EH (cell line): ENCODE data around the gene EVI2A.
"Not testable (repeated sequence)": the region's sequence is repeated elsewhere in the genome, so short reads cannot be mapped to it uniquely, and the experiment has no call there.

Source experiments
- DNase-seq: peaks from one replicate; pipeline ENCODE4 v3.0.0-alpha.2; 2015; ENCODE audit warnings: low read depth

EVI2A gene, protein sequence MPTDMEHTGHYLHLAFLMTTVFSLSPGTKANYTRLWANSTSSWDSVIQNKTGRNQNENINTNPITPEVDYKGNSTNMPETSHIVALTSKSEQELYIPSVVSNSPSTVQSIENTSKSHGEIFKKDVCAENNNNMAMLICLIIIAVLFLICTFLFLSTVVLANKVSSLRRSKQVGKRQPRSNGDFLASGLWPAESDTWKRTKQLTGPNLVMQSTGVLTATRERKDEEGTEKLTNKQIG

DNA sequence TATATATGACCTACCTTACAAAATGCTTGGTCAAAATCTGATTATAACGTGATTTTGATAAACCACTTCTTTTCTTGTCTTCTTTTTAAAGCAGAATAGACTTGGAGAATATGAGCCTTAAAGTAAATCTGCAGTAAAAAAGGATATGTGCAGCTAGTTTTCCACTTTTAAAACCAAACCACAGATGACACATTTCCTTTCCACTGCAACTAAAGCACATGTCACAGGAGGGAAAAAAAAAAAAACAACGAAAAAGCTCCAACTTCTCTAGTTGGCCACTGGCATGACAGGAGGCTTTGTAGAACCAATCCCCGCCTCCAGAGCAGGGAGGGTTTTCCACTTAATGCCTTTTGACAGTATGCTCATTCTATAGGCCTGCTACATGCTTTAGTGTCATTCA is at the start of gene EVI2A:
Gene EVI2A (minus strand): TSS at position 142 of the 400 bp plus-strand sequence. CDS start 2,609 bp downstream, outside the sequence.
- peak; percentile 86 for DNase-seq

DNA sequence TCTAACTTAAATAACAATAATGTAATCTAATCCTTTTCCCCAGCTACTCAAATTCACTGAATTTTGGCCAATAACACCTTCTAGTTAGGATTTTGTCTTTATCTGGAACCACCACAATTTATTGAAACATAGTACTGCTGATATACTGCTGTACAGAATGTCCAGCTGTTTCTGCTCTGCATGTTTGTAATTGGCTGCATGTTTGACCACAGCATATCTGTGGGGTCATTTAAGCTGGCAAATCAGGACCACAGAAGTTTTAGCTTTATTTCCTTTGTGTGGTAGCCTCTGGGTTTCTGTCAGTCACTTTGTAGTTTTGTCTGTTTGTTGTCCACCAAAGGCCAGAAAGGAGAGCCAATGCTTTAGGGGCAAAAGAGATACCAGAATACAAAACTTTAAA is 47.8 kb upstream of the EVI2A start:
- peak; percentile 20 for DNase-seq

DNA sequence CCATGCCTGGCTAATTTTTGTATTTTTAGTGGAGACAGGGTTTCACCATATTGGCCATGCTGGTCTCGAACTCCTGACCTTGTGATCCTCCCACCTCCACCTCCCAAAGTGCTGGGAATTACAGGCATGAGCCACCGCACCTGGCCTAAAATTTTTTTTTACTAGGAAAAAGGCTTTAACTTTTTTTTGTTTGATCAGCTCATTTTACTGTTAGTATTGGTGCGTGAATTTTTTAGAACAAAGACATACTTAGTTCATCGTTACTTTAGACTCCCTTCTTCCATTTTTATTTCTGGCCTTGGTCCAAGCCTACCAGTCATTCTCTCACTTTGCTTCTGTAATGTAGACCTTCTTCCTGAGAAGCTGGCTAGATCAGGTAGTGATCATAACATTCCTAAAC is 44.7 kb upstream of the EVI2A start:
- DNase-seq: no peak

DNA sequence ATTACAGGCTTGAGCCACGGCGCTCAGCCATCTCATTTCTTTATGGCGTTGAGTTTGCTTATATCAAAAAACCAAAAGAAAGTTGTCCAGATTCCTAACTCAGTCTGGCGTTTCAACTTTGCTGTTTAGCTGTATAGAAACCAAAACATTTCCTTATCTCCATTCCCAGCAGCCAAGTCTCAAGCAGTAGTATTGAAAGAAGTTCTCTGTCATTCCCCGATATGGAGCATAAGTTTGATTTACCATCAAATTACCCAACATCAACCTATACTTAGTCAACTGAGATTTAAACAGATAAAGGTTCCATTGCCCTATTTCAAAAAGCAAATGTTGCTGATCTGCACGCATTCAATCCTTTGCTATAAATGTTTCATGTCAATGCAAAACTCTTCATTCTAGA is 42.6 kb upstream of the EVI2A start:
- no peak for DNase-seq

DNA sequence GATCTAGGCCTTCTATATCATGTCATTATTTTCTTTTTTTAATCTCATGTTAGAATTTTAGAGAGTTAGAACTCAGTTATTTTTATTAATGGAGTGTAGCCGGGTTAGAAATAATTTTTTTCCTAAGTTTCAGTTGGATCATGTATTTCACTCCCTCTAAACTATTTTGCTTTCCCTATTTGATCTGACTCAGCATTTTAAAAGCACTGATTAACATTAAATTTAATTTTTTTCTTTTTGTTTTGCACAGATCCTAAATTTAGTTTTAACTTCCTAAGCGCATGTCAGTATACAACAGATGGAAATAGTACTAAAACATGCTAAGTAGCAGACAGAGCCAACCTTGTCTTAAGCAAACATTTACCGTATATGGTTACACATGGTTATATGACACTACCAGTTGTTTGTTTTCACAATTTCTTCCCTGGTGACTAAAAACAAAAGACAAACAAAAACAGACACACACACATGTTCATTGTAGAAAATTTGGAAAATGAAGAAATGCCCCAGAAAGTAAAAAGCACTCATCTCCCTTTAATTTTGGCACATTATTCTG is 36.5 kb upstream of the EVI2A start:
- DNase-seq: no peak

DNA sequence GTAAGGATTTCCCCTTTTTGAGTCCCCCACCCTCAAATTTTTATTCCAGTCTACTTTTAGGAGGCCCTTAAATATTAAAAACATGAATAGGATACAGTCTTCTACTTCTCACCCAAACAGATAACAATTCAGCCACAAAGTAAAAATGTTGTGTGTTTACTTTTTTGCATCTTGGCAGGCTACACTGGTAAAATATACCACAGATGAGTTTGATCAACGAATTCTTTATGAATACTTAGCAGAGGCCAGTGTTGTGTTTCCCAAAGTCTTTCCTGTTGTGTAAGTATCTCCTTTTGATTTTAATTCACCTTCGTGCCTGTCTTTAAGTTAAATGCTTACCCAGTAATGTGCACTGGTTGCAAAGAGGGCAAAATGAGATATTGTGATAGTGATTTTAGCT is 35.7 kb upstream of the EVI2A start:
- no peak for DNase-seq

DNA sequence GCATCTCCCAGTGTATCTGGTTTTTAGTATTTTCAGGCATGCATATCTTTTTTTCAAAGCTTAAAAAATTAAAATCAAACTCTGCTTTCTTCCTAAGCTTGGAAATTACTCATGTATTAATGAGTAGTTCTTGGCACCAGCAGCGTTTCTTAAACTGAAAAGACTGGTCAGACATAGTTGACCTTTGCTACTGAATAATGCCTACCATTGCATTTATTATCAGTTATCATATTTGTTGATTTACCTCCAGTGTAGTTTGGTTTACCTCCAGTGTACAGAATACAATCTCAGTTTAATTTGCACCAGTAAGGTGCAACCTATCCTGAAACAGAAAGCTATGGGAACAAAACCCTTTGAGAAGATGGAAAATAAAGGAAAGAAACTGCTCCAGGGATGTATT is 34.5 kb upstream of the EVI2A start:
- DNase-seq: no peak

DNA sequence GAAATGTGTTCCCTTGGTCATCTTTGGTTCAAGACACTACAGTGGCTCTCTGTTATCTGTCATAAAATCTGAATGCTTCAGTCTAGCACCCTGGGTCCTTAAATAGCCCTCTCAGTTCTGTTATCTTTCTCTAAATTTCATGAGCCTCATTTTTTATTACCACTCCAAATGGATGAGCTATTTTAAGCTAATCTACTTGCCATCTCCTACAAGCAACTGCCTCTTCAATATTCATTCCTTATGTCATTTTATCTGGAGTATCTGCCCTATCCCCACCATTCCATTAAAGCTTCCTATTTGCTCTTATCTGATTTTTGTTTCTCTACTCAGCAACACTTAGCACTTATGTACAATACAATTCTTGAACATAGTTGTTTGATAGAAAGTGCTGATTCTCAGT is 28.0 kb upstream of the EVI2A start:
- peak; percentile 50 for DNase-seq

DNA sequence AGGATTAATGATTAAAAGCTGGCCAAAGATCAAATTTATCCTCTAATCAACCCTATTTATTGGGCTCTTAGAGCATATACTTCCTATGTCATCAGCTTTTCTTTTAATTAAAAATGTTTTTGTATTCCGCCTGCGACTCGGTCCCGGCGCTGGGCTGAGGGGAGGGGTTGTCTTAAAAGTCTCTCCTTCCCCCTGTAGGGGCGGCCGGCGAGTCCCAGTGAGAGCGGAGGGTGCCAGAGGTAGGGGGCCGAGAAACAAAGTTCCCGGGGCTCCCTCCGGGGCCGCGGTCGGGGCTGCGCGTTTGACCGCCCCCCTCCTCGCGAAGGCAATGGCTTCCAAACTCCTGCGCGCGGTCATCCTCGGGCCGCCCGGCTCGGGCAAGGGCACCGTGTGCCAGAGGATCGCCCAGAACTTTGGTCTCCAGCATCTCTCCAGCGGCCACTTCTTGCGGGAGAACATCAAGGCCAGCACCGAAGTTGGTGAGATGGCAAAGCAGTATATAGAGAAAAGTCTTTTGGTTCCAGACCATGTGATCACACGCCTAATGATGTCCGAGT is 23.8 kb upstream of the EVI2A start:
- DNase-seq: not testable (repeated sequence)

DNA sequence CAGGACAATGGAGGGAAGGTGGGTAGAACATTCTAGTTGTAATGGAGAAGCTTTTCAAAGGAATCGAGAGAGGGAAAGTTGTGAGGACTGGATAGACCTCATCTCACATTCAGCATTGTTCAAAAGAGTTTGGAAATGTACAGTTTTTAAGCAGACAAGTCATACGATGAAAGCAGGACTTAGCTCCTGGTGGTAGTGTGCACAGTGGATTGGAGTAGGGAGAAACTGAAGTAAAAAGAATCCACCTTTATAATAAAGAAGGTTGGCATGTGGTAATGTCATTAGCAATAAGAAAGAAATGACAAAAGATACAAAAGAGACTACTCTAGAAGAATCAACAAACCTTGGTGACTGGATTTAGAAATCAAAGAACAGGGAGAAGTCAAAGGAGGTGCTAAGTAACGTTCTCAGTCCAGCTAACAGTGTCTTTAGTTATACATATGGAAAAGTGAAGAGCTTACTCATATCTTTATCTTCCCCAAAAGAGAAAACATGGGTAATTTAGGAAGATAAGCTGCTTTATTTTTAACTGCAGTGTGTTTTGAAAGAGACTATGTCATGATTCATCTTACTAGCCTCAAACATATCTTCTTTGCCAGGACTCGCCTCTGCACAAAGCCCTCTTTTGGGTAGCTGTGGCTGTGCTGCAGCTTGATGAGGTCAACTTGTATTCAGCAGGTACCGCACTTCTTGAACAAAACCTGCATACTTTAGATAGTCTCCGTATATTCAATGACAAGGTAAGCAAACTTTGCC is 18.7 kb upstream of the EVI2A start:
- peak; percentile 84 for DNase-seq

DNA sequence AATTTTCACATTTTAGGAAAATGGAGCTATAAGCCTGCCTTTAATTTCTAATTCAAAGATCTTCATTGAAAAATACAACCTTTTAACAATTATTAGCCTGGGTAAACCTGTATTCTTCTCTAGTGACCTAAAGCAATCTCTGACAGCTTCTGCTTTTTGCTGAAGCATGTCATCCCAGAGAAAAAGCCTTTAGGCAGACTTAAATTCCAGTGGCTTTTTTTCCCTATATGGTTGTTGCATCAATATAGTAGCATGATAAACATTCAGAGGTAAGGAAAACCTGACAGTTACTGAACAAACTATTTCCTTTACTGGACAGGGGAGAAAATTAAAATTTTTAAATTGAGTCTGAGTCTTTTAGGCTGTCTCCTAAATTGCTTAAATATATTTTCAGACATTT is 7.8 kb upstream of the EVI2A start:
- DNase-seq: peak; percentile 50

DNA sequence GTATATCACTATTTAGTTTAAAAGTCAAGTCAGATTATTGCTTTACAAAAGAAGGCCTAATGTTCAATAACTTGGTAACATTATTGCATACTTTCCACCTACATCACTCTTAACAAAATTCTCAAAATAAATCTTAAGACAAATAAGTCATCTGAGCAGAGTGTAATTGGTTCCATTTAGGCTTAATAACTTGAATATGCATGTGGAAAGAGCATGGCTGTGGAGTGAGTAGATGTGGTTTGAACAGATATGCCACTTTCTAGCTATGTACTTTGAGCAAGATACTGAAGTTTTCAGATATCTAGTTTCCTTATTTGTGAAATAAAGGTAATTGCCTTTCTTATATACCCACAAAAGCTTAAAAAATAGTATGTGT is 6.7 kb upstream of the EVI2A start:
- peak; percentile 69 for DNase-seq

DNA sequence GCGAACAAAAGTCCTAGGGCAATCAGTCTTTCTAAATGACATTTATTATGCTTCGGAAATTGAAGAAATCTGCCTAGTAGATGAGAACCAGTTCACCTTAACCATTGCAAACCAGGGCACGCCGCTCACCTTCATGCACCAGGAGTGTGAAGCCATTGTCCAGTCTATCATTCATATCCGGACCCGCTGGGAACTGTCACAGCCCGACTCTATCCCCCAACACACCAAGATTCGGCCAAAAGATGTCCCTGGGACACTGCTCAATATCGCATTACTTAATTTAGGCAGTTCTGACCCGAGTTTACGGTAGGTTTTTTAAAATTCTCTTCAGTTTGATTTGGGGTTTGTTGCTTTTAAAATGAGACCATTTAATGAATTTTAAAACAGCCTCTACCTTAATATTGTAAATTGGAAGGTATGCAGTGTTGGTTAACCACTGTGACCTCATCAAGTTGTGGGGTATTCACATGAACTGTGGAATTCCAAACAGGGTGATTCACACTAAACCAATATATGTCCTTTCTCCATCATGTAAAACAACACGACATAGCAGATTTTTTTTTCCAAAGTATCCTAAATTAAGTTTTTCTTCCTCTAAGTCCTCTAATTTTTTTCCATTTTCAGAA is 6.2 kb upstream of the EVI2A start:
- peak; percentile 90 for DNase-seq

DNA sequence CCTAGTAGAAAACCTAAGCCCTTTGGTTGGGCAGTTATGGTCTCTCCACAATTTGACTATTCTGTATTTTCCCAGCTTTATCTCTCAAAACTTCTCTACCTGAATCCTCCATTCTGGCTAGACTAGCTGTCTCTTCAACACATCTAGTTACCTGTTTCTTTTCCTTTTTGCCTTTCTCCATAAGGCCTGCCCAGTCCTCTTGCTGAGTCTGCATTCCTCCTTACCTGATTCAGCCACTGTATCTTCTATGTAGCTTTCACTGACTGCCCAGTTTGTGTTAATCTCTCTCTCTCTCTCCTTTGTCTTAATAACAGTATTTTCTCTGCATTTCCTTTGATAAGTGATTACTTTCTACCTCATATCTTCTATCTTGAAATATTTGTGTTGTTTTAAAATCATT is 2.1 kb upstream of the EVI2A start:
- DNase-seq: no peak

DNA sequence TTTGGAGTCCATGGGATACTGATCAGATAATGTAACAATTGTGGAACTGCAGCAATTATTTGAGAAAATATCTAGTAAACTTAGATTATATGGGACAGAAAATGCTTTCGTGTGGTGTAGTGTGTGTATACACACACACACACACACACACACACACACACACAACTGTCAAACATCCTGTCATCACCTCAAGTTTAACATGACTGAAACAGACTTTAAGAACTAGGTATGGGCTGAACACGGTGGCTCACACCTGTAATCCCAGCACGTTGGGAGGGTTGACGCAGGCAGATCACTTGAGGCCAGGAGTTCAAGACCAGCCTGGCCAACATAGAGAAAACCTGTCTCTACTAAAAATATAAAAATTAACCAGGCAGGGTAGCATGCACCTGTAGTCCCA is 544 bp upstream of the EVI2A start:
- no peak for DNase-seq

DNA sequence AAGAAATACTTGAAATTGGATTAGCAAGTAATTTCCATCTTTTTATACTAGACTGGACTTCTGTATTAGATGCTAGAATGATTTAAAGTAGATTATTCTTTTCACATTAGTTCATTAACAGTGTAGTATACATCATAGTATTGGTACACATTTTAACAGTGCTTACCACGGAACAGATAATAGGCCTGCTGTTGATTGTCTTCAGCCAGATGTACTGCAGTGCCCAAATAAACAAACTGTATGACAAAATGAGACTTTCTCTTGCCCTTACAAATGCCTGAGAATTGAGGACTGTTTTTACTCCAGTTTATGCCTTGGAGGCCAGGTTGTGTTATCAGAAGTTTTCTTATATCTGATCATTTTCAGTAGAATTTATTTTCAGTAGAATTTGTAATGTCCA is 631 bp downstream of the EVI2A start:
- peak; percentile 24 for DNase-seq

DNA sequence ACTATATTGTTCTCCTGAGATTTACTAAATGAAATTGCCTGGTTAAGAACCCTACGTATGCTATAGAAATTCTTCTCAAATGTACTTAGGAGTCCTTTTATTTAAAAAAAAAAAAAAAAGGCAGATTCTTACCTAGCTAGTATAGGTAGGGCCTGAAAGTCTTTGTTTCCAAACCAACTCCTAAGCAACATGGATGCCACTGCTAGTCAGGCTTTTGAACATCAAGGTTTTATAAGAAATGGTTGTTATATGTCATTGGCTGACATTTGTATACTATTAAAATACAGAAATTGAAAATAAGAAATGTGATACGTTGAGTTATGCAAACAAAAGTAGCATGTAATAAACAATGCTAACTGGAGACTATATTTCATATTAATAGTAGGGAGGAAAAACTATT is 1.2 kb downstream of the EVI2A start:
- DNase-seq: no peak

DNA sequence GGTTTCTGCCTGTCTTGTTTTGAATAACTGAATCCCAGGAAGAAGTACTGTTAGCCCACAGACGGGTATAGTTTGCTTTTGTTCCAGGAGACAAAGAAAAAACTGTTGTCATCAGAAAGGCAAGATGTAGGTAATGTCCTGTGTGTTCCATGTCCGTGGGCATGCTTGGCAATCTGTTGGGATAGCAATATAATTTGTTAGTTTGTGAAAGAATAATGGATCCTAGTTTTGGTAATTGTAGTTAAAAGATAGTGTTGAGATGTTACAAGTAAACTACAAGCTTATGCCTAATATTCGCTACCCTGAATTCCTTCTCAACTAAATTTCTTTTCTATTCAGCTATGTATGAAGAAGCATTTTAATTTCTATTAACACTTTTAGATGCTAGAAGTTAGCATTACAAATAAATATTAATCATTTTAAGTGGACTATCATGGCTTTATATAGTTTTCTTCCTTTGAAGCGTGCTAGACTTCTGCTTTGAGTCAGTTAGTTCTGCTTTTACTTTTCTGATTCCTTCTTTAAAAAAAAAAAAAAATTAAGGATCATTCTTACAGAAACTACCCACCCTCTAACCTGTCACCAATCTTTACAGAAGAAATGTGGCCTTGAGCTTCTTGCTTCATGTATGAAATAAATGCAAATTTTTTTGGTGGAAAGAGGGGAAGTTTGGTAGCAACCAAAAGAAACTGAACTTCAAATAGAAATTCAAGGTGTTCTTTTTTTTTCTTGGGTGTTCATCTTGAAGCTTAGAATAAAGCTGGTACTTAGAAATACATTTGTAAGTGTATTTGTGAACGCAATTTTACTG is 2.4 kb downstream of the EVI2A start:
- DNase-seq: no peak

DNA sequence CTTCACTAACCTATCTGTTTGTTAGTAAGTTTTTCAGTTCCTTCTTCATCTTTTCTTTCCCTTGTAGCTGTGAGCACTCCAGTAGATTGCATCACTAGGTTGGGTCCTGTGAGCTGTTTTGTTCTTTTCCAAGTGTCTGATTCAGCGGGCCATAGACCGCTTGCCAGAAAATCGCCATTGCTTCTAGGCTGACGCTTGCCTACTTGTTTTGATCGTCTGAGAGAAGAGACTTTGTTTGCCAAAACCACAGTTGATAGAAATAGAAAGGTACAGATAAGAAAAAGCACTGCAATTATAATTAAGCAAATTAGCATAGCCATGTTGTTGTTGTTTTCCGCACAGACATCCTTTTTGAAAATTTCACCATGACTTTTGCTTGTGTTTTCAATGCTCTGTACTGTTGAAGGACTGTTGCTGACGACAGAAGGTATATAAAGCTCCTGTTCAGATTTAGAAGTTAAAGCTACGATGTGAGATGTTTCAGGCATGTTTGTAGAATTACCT is 3.1 kb downstream of the EVI2A start:
- no peak for DNase-seq

DNA sequence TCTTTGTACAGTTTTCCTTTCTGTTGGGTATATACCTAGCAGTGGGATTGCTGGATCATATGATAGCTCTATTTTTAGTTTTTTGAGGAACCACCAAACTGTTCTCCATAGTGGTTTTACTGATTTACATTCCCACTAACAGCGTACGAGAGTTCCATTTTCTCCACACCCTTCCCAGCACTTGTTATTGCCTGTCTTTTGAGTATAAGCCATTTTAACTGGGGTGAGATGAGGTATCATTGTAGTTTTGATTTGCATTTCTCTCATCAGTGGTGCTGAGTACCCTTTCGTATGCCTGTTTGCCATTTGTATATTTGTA is 6.7 kb downstream of the EVI2A start:
- DNase-seq: no peak

DNA sequence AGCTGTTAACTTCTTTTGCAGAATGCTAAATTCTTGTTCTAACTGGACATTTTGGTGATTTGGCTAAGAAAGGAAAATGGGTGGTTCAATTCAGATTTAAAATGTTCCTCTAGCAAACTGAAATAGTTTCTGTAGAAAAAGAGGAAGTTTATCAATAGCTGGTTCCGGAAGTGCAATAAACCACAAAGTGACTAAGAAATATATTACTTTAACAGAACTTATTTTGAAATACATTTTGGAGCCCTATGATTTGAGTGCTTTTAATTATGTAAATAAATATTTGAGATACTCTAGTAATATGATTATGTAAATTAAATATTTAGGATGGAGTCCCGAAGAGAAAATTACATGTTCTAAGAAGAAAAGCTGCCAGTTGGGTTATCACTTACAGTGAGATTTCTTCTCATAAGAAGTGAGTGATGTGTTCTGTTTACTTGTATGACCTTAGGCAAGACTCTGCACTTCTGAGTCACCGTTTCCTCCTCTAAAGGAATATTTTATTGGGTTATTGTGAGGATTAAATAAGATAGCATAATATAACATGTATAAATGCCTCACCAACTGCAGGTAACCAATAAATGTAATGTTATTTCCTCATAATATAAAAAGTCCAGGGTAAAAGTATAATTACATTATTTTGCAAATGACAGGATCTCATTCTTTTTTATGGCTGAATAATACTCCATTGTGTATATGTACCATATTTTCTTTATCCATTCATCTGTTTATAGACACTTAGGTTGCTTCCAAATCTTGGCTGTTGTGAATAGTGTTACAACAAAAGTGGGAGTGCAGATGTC is 7.2 kb downstream of the EVI2A start, which contains the start of gene EVI2B:
Gene EVI2B (minus strand): TSS at position 73 of the 800 bp plus-strand sequence. CDS start 8,445 bp downstream, outside the sequence.
- DNase-seq: peak; percentile 72
